GM12875 (cell line): Measurements from ENCODE around the gene FAH.
A peak's percentile ranks its signal among the peaks of the same experiment; 100 is the strongest.

Experiments
- H3K4me3 ChIP-seq: one replicate; pipeline ENCODE4 v1.5.1; 2011; ENCODE audit warnings: low read depth, low read length, control low read depth
- TF ChIP-seq, protein P1 (sequence below): IDR thresholded peaks from 2 replicates; pipeline ENCODE4 v1.5.1; 2011; ENCODE audit warnings: low read depth, mild to moderate bottlenecking, control low read depth, inconsistent platforms, low read length, moderate library complexity, borderline replicate concordance; ENCODE audit not compliant: insufficient read depth

FAH gene

DNA sequence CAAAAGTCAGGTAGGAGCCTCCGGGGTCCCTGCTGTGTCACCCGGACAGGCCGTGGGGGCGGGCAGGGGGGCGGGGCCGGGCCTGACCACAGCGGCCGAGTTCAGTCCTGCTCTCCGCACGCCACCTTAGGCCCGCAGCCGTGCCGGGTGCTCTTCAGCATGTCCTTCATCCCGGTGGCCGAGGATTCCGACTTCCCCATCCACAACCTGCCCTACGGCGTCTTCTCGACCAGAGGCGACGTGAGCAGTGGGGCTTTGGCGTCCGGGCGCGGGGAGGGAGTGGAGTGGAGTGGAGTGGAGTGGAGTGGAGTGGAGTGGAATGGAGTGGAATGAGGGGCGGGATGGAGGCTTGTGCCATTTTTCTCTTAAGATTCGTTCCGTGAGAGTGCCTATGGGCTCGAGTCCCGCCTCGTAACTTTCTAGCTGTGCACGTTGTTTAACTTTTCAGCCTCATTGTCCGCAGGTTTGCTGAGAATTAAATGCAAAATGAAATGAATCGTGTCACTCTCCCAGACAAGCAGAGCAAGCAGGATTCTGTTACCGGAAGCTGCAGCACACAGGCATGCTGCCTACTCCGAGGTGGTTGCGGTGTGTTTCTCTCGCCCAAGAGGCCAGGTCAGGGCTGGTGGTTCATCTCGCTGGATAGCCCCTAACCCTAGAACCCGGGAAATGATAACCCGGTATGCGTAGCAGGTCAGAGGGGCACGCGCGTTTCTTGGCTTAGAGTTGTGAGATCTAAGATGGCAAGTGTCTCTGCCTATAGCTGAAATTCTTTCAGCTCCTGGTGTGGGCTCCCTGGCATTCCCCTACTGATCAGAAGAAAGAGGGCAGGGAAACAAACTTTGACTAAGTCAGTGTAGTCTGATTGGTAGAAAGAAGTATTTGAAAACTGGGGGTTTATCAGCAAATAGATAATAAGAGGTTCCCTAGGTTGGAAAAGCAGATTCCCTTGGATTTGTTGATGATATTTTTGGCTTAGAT lies at the start of gene FAH:
TSS of gene FAH (plus strand) at position 104 of the 981 bp plus-strand sequence. CDS start at position 160, 56 bp downstream.
- H3K4me3 ChIP-seq = peak within 1 kb of the TSS; percentile 75
- TF ChIP-seq, protein P1, sequence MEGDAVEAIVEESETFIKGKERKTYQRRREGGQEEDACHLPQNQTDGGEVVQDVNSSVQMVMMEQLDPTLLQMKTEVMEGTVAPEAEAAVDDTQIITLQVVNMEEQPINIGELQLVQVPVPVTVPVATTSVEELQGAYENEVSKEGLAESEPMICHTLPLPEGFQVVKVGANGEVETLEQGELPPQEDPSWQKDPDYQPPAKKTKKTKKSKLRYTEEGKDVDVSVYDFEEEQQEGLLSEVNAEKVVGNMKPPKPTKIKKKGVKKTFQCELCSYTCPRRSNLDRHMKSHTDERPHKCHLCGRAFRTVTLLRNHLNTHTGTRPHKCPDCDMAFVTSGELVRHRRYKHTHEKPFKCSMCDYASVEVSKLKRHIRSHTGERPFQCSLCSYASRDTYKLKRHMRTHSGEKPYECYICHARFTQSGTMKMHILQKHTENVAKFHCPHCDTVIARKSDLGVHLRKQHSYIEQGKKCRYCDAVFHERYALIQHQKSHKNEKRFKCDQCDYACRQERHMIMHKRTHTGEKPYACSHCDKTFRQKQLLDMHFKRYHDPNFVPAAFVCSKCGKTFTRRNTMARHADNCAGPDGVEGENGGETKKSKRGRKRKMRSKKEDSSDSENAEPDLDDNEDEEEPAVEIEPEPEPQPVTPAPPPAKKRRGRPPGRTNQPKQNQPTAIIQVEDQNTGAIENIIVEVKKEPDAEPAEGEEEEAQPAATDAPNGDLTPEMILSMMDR = no peak

DNA sequence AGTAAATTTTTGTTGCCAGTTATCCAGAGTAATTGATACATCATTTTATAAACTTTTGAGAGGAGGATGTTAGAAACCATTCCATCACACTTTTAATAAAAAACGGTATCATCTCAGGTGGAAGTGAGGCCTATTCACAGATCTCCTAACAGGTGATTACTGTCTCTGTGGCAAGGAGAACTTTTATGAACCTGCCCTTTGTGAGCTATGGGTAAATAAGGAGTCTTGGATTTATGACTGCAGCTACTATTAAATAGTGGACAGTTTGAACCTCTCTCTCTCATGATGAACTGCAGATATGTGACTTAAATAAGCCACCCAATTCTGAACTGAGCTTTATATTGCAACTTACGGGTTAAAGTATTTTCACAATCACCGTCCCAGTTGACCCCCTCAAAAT lies 47.6 kb upstream of the FAH start:
- no peak overlapping the region for H3K4me3 ChIP-seq

DNA sequence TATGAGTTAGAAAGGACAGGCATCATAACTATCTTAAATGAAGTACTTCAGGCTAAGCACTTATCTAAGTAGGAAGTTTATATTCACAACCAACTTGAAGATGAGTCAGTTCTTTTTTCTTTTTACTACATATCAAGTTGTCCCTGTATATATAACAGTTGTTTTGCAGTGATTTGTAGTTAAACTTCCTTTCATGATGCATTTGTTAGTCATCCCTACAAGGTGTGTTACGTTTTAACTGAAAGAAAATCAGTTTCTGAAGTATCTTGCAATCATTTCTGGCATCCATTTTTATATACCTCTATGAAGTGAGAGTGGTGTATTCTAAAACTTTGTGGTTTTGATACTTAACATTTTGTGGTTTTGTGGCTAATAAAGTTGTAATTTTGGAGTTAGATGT lies 47.2 kb upstream of the FAH start:
- TF ChIP-seq, protein P1 = no peak
- H3K4me3 ChIP-seq = no peak overlapping the region

More for the DNA sequence above, 47.6 kb upstream of the FAH start:
- TF ChIP-seq, protein P1 = no peak

DNA sequence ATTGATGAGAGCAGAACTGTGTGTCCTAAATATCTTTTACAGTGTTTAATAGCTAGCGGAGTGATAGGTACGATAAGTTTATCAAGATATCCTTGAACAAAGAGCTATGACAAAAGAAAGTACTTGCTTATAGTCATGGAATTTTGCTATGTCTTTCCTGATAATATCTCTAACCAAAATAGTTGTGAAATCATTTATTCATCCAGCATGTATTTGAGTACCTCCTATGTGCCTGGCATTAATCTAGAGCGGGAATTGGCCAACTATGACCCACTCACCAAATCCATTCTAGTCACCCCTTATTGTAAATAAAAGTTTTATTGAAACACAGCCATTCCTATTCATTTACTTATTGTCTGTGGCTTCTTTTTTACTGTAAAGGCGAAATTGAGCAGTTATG lies 46.7 kb upstream of the FAH start:
- H3K4me3 ChIP-seq = no peak overlapping the region

DNA sequence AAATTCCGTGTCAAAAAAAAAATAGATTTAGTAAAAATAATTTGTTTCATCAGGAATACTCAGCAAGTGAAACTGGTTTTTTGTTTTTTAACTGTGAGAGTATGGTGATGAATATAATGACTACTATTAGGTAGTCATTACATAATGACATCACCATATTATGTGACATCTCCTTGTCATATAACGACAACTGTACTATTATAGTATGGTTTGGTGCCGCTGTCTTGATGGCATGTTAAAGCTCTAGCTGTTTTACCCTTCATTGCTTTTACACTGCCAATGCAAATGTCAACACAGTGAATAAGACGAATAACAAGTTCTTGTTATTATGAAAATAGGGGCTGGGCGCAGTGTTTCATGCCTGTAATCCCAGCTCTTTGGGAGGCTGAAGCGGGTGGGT lies 45.6 kb upstream of the FAH start:
- H3K4me3 ChIP-seq = no peak overlapping the region
- TF ChIP-seq, protein P1 = no peak

More for the DNA sequence above, 46.7 kb upstream of the FAH start:
- TF ChIP-seq, protein P1 = no peak

DNA sequence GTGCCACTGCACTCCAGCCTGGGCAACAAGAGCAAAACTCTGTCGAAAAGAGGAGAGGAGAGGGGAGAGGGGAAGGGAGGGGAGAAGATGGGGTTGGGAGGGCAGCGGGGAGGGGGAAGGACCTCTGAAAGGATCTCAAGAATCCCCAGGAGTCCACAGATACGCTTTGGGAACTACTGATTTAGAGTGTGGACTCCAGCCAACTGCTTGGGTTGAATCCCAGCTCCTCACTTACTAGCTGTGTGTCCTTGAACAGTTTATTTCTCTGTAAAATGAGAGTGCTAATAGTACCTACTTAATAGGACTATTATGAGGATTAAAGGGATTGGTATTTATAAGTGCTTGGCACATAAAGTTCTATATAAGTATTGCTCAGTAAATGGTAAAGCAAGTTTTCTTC lies 45.0 kb upstream of the FAH start:
- TF ChIP-seq, protein P1 = no peak
- no peak overlapping the region for H3K4me3 ChIP-seq

DNA sequence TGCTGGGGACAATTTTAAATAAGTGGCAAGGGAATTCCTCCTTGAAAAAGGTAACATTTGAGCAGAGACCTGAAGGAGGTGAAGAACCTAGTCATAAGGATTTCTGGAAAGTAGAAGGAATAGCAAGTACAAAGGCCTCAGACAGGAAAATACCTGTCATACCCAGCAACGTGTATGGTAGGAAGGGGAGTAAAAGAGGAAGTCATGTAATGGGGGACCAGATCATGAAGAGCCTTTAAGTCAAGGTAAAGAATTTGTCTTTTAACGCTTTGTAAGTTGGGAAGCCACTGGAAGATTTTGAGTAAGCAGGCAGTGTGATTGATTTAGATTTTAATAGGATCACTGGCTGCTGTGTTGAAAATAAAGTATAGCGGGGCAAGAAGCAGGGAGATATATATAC lies 43.4 kb upstream of the FAH start:
- H3K4me3 ChIP-seq = no peak overlapping the region
- TF ChIP-seq, protein P1 = no peak
